HepG2 (cell line): Measurements from ENCODE around the gene COQ7. TPM values are rescaled to one million over a fixed set of nuclear protein-coding genes. Genes with fewer than 3 reads are reported as not detected.

ENCODE experiments used
- MAF1 ChIP-seq: sonication (generic); formaldehyde crosslinking; IDR thresholded peaks from 2 replicates; pipeline ENCODE4 v1.5.0; 2020; ENCODE audit warnings: missing genetic modification reagents, borderline replicate concordance
- MEIS2 ChIP-seq: sonication (generic); formaldehyde crosslinking; IDR thresholded peaks from 2 replicates; pipeline ENCODE4 v1.9.0; 2021; ENCODE audit warnings: mild to moderate bottlenecking, missing genetic modification reagents
- MZF1 ChIP-seq: sonication (generic); formaldehyde crosslinking; IDR thresholded peaks from 2 replicates; pipeline ENCODE4 v1.8.1; 2023; ENCODE audit warnings: mild to moderate bottlenecking, missing genetic modification reagents, borderline replicate concordance
- POLR2AphosphoS2 ChIP-seq: IDR thresholded peaks from 2 replicates; pipeline ENCODE4 v1.6.1; 2011; ENCODE audit warnings: low read depth, low read length, improper control_type of control experiment
- RFX5 ChIP-seq: IDR thresholded peaks from 2 replicates; pipeline ENCODE4 v1.6.1; 2011; ENCODE audit warnings: low read depth, low read length, improper control_type of control experiment
- TEAD3 ChIP-seq: optimal IDR thresholded peaks from 2 replicates; pipeline ENCODE3; 2016; ENCODE audit warnings: borderline replicate concordance
- polyA plus RNA-seq, 8 experiments: library from polyadenylated mRNA; depleted of rRNA in 3 of 8; stranded (reverse) in 7 of 8; unstranded in 1 of 8; fragments of >200 nt; fragmentation: Illumina TruSeq in 4 of 8; extraction: Trizol in 4 of 8; gene quantifications; 2 replicates each; pipeline versions ENCODE4 v1.2.1 to v1.2.3, GENCODE V29; 2011 to 2016; ENCODE audit warnings: low read depth in 4 of 8, missing spikeins in 1 of 8, mixed read lengths in 1 of 8; ENCODE audit not compliant: insufficient read depth in 1 of 8
- total RNA-seq, 5 experiments: library from RNA; depleted of rRNA; stranded (reverse); fragments of >200 nt; fragmentation: Illumina TruSeq; extraction: Trizol; gene quantifications; 2 replicates each; pipeline ENCODE4 v1.2.3, GENCODE V29; 2016; ENCODE audit warnings: low read depth in 1 of 5
- TF ChIP-seq, protein P1 (sequence below): sonication (generic); formaldehyde crosslinking; IDR thresholded peaks from 2 replicates; pipeline ENCODE4 v1.9.0; 2021; ENCODE audit warnings: missing genetic modification reagents, borderline replicate concordance
- TF ChIP-seq, protein P2 (sequence below): sonication (generic); formaldehyde crosslinking; IDR thresholded peaks from 2 replicates; pipeline ENCODE4 v1.8.1; 2022; ENCODE audit warnings: low read depth, mild to moderate bottlenecking, missing genetic modification reagents
- TF ChIP-seq, protein P3 (sequence below): sonication (generic); formaldehyde crosslinking; IDR thresholded peaks from 2 replicates; pipeline ENCODE4 v1.9.0; 2022; ENCODE audit warnings: missing genetic modification reagents, mild to moderate bottlenecking, borderline replicate concordance
- TF ChIP-seq, protein P4 (sequence below): sonication (generic); formaldehyde crosslinking; IDR thresholded peaks from 2 replicates; pipeline ENCODE4 v1.8.0; 2022; ENCODE audit warnings: low read depth, missing genetic modification reagents
- TF ChIP-seq, protein P5 (sequence below): sonication (generic); formaldehyde crosslinking; IDR thresholded peaks from 2 replicates; pipeline ENCODE4 v1.9.0; 2021; ENCODE audit warnings: missing genetic modification reagents, mild to moderate bottlenecking, borderline replicate concordance
- TF ChIP-seq, protein P6 (sequence below): sonication (generic); formaldehyde crosslinking; IDR thresholded peaks from 2 replicates; pipeline ENCODE4 v1.4.0; 2020; ENCODE audit warnings: missing genetic modification reagents

The COQ7 gene
- total and polyA plus RNA-seq, 2 of the 13 experiments (the other 11 are each of a cell fraction or from before 2014, with no cell fraction given), result 20.1 to 45.7 TPM

DNA sequence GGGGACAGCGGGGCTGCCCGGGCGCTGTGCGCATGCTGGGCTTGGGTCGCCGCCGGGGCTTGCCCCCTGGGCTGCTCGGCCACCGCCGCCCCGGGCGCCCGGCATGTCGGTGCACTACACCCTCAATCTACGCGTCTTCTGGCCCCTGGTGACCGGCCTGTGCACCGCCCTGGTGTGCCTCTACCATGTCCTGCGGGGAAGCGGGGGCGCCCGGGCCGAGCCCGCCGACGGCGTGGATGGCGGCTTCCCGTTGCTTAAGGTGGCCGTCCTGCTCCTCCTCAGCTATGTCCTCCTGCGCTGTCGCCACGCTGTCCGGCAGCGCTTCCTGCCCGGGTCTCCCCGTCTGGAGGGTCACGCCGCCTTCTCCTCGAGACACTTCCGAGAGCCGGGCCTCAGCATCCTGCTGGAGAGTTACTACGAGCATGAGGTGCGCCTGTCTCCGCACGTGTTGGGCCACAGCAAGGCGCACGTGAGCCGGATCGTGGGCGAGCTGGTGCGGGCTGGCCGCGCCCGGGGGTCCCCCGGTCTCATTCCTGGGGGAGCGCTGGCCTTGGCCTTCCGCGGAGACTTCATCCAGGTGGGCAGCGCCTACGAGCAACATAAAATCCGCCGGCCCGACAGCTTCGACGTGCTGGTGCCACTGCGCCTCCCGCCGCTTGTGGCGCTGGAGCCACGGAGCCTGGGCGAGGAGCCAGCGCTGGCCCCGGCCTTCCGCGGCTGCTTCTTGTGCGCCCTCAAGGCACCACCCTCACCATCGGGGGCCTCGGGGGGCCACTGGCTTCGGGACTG is 47.1 kb downstream of the COQ7 start (continued):
- TF ChIP-seq, protein P1, sequence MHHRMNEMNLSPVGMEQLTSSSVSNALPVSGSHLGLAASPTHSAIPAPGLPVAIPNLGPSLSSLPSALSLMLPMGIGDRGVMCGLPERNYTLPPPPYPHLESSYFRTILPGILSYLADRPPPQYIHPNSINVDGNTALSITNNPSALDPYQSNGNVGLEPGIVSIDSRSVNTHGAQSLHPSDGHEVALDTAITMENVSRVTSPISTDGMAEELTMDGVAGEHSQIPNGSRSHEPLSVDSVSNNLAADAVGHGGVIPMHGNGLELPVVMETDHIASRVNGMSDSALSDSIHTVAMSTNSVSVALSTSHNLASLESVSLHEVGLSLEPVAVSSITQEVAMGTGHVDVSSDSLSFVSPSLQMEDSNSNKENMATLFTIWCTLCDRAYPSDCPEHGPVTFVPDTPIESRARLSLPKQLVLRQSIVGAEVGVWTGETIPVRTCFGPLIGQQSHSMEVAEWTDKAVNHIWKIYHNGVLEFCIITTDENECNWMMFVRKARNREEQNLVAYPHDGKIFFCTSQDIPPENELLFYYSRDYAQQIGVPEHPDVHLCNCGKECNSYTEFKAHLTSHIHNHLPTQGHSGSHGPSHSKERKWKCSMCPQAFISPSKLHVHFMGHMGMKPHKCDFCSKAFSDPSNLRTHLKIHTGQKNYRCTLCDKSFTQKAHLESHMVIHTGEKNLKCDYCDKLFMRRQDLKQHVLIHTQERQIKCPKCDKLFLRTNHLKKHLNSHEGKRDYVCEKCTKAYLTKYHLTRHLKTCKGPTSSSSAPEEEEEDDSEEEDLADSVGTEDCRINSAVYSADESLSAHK (CRISPR knock-in tag), result no peak
- TF ChIP-seq, protein P2, sequence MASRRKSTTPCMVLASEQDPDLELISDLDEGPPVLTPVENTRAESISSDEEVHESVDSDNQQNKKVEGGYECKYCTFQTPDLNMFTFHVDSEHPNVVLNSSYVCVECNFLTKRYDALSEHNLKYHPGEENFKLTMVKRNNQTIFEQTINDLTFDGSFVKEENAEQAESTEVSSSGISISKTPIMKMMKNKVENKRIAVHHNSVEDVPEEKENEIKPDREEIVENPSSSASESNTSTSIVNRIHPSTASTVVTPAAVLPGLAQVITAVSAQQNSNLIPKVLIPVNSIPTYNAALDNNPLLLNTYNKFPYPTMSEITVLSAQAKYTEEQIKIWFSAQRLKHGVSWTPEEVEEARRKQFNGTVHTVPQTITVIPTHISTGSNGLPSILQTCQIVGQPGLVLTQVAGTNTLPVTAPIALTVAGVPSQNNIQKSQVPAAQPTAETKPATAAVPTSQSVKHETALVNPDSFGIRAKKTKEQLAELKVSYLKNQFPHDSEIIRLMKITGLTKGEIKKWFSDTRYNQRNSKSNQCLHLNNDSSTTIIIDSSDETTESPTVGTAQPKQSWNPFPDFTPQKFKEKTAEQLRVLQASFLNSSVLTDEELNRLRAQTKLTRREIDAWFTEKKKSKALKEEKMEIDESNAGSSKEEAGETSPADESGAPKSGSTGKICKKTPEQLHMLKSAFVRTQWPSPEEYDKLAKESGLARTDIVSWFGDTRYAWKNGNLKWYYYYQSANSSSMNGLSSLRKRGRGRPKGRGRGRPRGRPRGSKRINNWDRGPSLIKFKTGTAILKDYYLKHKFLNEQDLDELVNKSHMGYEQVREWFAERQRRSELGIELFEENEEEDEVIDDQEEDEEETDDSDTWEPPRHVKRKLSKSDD (CRISPR knock-in tag), result peak; percentile 82
- TF ChIP-seq MEIS2 (peak; percentile 31), POLR2AphosphoS2 (no peak), RFX5 (no peak), TEAD3 (CRISPR knock-in tag) (peak; percentile 36), MZF1 (CRISPR knock-in tag) (no peak), MAF1 (CRISPR knock-in tag) (no peak)
- TF ChIP-seq, protein P3, sequence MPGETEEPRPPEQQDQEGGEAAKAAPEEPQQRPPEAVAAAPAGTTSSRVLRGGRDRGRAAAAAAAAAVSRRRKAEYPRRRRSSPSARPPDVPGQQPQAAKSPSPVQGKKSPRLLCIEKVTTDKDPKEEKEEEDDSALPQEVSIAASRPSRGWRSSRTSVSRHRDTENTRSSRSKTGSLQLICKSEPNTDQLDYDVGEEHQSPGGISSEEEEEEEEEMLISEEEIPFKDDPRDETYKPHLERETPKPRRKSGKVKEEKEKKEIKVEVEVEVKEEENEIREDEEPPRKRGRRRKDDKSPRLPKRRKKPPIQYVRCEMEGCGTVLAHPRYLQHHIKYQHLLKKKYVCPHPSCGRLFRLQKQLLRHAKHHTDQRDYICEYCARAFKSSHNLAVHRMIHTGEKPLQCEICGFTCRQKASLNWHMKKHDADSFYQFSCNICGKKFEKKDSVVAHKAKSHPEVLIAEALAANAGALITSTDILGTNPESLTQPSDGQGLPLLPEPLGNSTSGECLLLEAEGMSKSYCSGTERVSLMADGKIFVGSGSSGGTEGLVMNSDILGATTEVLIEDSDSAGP (CRISPR knock-in tag), result peak; percentile 50; the same call in 1 of the 2 replicates
- TF ChIP-seq, protein P4, sequence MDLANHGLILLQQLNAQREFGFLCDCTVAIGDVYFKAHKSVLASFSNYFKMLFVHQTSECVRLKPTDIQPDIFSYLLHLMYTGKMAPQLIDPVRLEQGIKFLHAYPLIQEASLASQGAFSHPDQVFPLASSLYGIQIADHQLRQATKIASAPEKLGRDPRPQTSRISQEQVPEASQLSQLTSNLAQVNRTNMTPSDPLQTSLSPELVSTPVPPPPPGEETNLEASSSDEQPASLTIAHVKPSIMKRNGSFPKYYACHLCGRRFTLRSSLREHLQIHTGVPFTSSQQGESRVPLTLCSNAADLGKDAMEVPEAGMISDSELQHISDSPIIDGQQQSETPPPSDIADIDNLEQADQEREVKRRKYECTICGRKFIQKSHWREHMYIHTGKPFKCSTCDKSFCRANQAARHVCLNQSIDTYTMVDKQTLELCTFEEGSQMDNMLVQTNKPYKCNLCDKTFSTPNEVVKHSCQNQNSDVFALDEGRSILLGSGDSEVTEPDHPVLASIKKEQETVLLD (CRISPR knock-in tag), result 0 out of 2 replicates have a peak, but pooled peaks have one; percentile 9
- TF ChIP-seq, protein P5, sequence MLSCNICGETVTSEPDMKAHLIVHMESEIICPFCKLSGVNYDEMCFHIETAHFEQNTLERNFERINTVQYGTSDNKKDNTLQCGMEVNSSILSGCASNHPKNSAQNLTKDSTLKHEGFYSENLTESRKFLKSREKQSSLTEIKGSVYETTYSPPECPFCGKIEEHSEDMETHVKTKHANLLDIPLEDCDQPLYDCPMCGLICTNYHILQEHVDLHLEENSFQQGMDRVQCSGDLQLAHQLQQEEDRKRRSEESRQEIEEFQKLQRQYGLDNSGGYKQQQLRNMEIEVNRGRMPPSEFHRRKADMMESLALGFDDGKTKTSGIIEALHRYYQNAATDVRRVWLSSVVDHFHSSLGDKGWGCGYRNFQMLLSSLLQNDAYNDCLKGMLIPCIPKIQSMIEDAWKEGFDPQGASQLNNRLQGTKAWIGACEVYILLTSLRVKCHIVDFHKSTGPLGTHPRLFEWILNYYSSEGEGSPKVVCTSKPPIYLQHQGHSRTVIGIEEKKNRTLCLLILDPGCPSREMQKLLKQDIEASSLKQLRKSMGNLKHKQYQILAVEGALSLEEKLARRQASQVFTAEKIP (CRISPR knock-in tag), result no peak
- TF ChIP-seq, protein P6, sequence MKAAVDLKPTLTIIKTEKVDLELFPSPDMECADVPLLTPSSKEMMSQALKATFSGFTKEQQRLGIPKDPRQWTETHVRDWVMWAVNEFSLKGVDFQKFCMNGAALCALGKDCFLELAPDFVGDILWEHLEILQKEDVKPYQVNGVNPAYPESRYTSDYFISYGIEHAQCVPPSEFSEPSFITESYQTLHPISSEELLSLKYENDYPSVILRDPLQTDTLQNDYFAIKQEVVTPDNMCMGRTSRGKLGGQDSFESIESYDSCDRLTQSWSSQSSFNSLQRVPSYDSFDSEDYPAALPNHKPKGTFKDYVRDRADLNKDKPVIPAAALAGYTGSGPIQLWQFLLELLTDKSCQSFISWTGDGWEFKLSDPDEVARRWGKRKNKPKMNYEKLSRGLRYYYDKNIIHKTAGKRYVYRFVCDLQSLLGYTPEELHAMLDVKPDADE, result 0 out of 2 replicates have a peak, but pooled peaks have one; percentile 9
